Spleen (tissue), 11 donors: ENCODE data around the gene MED9. TPM values are rescaled to one million over a fixed set of nuclear protein-coding genes. Genes with fewer than 3 reads are reported as not detected.

Source experiments
- DNase-seq: peaks from one replicate; pipeline ENCODE4 v3.0.0-alpha.2; 2020
- H3K27ac ChIP-seq, 8 donors: fragments of 200-600 bp; sonication (generic) in 7 of 8; 1 replicate in 4 of 8; 2 replicates in 4 of 8; pipeline versions ENCODE4 v1.5.0 to v1.8.0; 2016 to 2021; ENCODE audit warnings: inconsistent platforms in 4 of 8, mild to moderate bottlenecking in 4 of 8, moderate library complexity in 1 of 8
- H3K27me3 ChIP-seq, 7 donors: fragments of 200-600 bp; sonication (generic) in 6 of 7; replicated peaks in 1 of 7; 1 replicate in 4 of 7; 2 replicates in 3 of 7; pipeline versions ENCODE4 v1.5.0 to v1.8.0; 2016 to 2021; ENCODE audit warnings: inconsistent platforms in 3 of 7, mild to moderate bottlenecking in 1 of 7
- H3K36me3 ChIP-seq, 6 donors: fragments of 200-600 bp; sonication (generic) in 5 of 6; 1 replicate in 4 of 6; 2 replicates in 2 of 6; pipeline versions ENCODE4 v1.5.0 to v1.8.0; 2016 to 2021; ENCODE audit warnings: inconsistent platforms in 2 of 6
- H3K4me1 ChIP-seq, 6 donors: fragments of 200-600 bp; sonication (generic) in 5 of 6; 1 replicate in 3 of 6; 2 replicates in 3 of 6; pipeline versions ENCODE4 v1.5.0 to v1.8.0; 2016 to 2021; ENCODE audit warnings: inconsistent platforms in 3 of 6
- H3K4me3 ChIP-seq, 8 donors: fragments of 200-600 bp; sonication (generic) in 7 of 8; 1 replicate in 4 of 8; 2 replicates in 4 of 8; pipeline versions ENCODE4 v1.5.0 to v1.8.0; 2016 to 2021; ENCODE audit warnings: inconsistent platforms in 4 of 8, mild to moderate bottlenecking in 4 of 8, moderate library complexity in 2 of 8
- H3K9me3 ChIP-seq, 8 donors: fragments of 200-600 bp; sonication (generic) in 7 of 8; 1 replicate in 4 of 8; 2 replicates in 4 of 8; pipeline versions ENCODE4 v1.5.0 to v1.8.0; 2016 to 2021; ENCODE audit warnings: inconsistent platforms in 4 of 8
- POLR2A ChIP-seq, 3 donors: fragments of 450-650 bp; IDR thresholded peaks; one replicate each; pipeline ENCODE4 v1.5.1; 2017; ENCODE audit warnings: antibody characterized with exemption in 3 of 3, mild to moderate bottlenecking in 1 of 3
- POLR2AphosphoS5 ChIP-seq, 3 donors: sonication (generic); formaldehyde crosslinking; IDR thresholded peaks; one replicate each; pipeline ENCODE4 v1.5.1; 2017; ENCODE audit warnings: antibody characterized with exemption in 3 of 3
- WGBS, 5 donors: extraction: QIAGEN DNeasy Blood & Tissue Kit in 3 of 5; methylation state at CpG; one replicate each; pipeline versions ENCODE4 v1.1.5 to v1.1.7; 2013 to 2018; 5-methylcytosine and 5-hydroxymethylcytosine counted together
- intact Hi-C: fragments of 100-400 bp; cut with DNase I; formaldehyde crosslinking; loops from one replicate; pipeline ENCODE4 v1.15.0; 2023; ENCODE audit warnings: low total_unique reads
- polyA plus RNA-seq, 3 donors: library from polyadenylated mRNA; stranded (reverse); fragments of 200-250 nt; gene quantifications; one replicate each; pipeline ENCODE4 v1.2.1, GENCODE V29; 2013
- total RNA-seq, 7 donors: library from RNA; depleted of rRNA in 3 of 7; stranded (reverse); fragments of >200 nt in 3 of 7; fragmentation: NEBNext Ultra II Directional in 4 of 7; extraction: Animal tissue kit (Norgen Biotek cat#: 25700) in 4 of 7; gene quantifications; one replicate each; pipeline versions ENCODE4 v1.1.0 to v1.2.1, GENCODE V29; 2016 to 2021
- TF ChIP-seq, protein P1 (sequence below), 11 experiments: fragments of 200-600 bp in 7 of 11; fragments of 450-650 bp in 4 of 11; sonication (generic) in 4 of 11; IDR thresholded peaks in 8 of 11; conservative IDR thresholded peaks in 3 of 11; 1 replicate in 7 of 11; 2 replicates in 4 of 11; pipeline versions ENCODE4 v1.4.0 to v1.8.0; 2016 to 2021; ENCODE audit warnings: antibody characterized with exemption in 11 of 11, inconsistent platforms in 4 of 11, mild to moderate bottlenecking in 1 of 11
- donor health status: healthy with polysubstance abuse.
- donor health status: DM: no; HTN: no; CAD: no; lungs with moderate emphysema.
- donor health status: DM: no; HTN: no; CAD: no.
- donor health status: Bipolar disorder and iron deficiency.
- donor health status: healthy.
- donor health status: DM: no; HTN: no; CAD: no.
- donor health status: DM: yes; HTN: yes; CAD: no.

MED9 gene
- total and polyA plus RNA-seq, 10 donors: 8.5 to 19.2 (median 14.1) TPM

DNA sequence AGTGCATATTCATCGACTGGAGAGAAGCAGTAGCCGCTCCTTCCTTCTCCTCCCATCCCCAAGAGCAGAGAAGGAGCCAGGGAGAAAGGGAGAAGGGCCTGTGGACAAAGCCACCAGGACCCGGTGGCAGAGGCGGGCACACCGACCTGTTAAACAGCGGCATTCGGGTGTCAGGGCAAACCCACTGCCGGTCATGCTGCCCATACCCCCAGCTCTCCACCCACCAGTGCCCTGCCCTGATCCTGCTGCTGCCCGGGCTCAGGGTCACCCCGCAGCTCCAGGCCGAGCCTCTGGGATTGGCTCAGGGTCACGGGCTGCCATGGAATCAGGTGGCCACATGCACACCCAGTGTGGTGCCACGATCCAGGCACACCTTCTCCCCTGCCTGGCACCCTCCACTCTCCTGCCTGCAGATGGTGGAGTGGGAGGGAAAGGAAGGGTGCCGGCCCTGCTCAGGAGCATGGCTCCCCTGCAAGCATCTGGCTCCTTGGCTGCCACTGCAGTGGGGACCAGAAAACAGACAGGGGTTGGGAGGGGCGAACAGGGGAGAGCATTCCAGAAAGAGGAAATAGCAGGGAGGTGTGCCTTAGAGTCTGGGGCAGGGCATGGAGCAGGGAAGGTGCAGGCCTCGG, 37.7 kb downstream of the MED9 start:
- intact Hi-C loops: no loop called here
- Histone ChIP-seq H3K27ac (peak overlapping the region in 2 of 8 donors; percentile 29 to 39), H3K9me3 (no peaks in the 10 kb centered on the region), H3K36me3 (no peaks in the 10 kb centered on the region), H3K4me1 (no peaks in the 10 kb centered on the region), H3K4me3 (no peak overlapping the region), H3K27me3 (no peaks in the 10 kb centered on the region)
- TF ChIP-seq POLR2A (IDR thresholded peaks at IDR 0.05): no peak
- no peak for TF ChIP-seq POLR2AphosphoS5 (IDR thresholded peaks at IDR 0.05)
- TF ChIP-seq, protein P1, sequence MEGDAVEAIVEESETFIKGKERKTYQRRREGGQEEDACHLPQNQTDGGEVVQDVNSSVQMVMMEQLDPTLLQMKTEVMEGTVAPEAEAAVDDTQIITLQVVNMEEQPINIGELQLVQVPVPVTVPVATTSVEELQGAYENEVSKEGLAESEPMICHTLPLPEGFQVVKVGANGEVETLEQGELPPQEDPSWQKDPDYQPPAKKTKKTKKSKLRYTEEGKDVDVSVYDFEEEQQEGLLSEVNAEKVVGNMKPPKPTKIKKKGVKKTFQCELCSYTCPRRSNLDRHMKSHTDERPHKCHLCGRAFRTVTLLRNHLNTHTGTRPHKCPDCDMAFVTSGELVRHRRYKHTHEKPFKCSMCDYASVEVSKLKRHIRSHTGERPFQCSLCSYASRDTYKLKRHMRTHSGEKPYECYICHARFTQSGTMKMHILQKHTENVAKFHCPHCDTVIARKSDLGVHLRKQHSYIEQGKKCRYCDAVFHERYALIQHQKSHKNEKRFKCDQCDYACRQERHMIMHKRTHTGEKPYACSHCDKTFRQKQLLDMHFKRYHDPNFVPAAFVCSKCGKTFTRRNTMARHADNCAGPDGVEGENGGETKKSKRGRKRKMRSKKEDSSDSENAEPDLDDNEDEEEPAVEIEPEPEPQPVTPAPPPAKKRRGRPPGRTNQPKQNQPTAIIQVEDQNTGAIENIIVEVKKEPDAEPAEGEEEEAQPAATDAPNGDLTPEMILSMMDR (IDR thresholded peaks at IDR 0.05 in 8 of 11, conservative IDR thresholded peaks at IDR 0.05 in 3 of 11): no peak
- DNase-seq: no peak
- 87 to 95% (median 91%) methylated on average over 11 to 16 of the region's 16 CpGs for WGBS, 5 donors

DNA sequence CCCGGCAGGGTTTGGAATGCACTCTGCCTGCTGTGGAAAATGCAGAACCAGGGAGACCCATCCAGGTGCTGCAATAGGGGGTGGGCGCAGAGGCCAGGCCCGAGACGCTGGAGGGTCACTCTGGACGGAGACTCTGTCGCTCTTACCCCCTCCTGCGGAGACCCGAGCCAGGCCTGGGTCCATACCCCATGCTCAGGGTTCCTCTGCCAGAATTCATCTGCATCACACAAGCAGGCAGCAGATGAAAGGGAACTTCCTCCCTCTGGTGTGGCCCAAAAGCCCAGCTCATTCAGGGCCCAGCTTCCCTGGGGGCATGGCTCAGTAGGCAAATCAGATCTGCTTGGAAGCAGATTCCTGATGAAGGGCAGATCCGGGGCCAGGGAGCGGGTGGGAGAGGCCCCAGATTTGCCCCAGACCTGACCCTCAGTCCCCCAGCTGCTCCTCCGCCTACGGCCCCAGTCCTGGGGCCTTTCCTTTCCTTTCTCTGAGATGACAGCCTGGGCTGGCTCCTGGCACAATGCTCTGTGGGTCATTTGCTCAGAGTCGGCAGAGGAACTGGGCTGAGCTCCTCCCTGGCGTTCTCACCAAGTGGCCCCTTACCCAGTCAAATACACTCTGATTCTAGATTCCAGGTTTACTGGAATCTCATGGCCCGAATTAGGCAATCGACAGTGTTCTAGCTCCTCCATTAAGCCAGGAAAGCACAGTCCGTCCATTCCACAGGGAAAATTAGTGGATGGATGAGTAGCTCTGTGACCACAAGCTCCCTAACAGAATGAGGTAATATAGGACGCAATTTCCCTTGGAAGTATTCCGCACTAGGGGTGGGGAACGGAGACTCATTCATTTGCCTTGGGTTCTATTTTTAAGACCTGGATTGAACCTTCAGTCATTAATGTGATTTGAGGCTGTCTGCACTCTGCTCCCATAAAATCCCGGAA, 38.5 kb downstream of the MED9 start:
- Histone ChIP-seq H3K4me3 (no peak overlapping the region), H3K27me3 (no peaks in the 10 kb centered on the region), H3K27ac (peak overlapping the region in 5 of 8 donors; percentile 4 to 40 (median 29)), H3K36me3 (peaks cover 0 to 3% (median 0%) of the 10 kb centered on the region in 6 donors), H3K4me1 (no peaks in the 10 kb centered on the region), H3K9me3 (no peaks in the 10 kb centered on the region)
- no peak for DNase-seq
- intact Hi-C loops: no loop called here
- WGBS, 5 donors: 84 to 93% (median 88%) methylated on average over 16 to 21 of the region's 21 CpGs
- TF ChIP-seq POLR2AphosphoS5 (IDR thresholded peaks at IDR 0.05): peak in 1 of 3 donors; percentile 33
- TF ChIP-seq, protein P1 (IDR thresholded peaks at IDR 0.05 in 8 of 11, conservative IDR thresholded peaks at IDR 0.05 in 3 of 11): no peak

DNA sequence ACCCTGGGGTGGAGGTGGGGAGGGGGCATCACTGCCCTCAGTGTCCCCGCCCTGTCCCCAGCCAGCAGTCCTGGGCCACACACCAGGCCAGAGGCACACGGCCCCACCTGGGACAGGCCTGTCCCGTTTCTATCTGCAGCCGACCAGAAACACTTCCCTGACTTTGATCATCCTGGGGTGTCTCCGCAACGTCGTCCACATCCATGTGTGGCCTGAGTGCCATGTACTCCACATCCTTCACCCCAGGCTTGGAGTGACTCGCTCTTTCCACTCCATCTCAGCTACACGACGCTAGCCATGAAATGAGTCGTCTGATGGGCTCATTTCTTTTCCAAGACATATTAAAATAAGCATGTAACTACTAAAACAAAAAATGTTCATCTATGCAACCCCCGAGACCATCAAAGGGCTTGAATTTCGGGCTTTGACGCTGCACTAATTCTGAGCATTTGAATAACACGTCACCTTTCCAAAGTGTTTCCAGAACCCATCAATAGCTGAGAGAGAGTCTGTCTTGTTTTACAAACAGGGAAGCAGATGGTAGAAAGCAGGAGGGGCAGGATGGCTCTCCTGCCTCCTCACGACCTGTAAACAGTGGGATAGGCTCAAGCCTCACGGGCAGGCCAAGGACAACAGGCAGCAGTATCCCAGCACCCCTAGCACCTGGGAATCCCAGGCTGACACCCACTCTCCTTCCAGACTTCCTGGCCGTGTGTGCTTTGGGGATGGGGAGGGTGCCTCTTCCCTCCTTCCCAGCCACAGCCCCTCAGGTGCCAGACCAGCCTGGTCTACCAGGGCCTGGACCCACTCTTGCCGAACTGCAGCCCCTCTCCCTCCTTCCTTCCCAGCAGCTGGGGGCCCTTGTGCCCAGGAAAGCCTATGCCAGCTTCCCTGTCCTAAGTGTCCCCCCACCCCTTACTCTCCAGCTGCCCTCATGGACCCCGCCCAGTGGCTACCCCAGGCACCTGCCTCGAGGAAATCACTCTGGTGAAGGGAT, 39.4 kb downstream of the MED9 start:
- 82 to 88% (median 84%) methylated on average over 21 of the region's 21 CpGs for WGBS, 5 donors
- no peaks in the 10 kb centered on the region for H3K27me3 ChIP-seq
- H3K4me1 ChIP-seq: no peaks in the 10 kb centered on the region
- no peak for DNase-seq
- TF ChIP-seq, protein P1 (IDR thresholded peaks at IDR 0.05 in 8 of 11, conservative IDR thresholded peaks at IDR 0.05 in 3 of 11): no peak
- no peak for TF ChIP-seq POLR2AphosphoS5 (IDR thresholded peaks at IDR 0.05)
- no peak for TF ChIP-seq POLR2A (IDR thresholded peaks at IDR 0.05)
- H3K9me3 ChIP-seq: no peaks in the 10 kb centered on the region
- intact Hi-C loops: no loop called here
- no peak overlapping the region for H3K27ac ChIP-seq
- H3K4me3 ChIP-seq: no peak overlapping the region
- H3K36me3 ChIP-seq: peaks cover 0 to 13% (median 5%) of the 10 kb centered on the region in 6 donors
